Stimulated activated CD4-positive, alpha-beta T cell treated with anti-CD3 and anti-CD28 coated beads, Interleukin-12 subunit alpha, Interleukin-12 subunit beta, amount 100 ng/mL, for 48 hours (primary cell): ENCODE measurements around the gene GLOD5.

Experiments
- DNase-seq, 3 donors: peaks; one replicate each; pipeline ENCODE4 v3.0.0-alpha.2; 2020; ENCODE audit warnings: low read depth in 2 of 3, low spot score in 1 of 3

GLOD5 gene

DNA sequence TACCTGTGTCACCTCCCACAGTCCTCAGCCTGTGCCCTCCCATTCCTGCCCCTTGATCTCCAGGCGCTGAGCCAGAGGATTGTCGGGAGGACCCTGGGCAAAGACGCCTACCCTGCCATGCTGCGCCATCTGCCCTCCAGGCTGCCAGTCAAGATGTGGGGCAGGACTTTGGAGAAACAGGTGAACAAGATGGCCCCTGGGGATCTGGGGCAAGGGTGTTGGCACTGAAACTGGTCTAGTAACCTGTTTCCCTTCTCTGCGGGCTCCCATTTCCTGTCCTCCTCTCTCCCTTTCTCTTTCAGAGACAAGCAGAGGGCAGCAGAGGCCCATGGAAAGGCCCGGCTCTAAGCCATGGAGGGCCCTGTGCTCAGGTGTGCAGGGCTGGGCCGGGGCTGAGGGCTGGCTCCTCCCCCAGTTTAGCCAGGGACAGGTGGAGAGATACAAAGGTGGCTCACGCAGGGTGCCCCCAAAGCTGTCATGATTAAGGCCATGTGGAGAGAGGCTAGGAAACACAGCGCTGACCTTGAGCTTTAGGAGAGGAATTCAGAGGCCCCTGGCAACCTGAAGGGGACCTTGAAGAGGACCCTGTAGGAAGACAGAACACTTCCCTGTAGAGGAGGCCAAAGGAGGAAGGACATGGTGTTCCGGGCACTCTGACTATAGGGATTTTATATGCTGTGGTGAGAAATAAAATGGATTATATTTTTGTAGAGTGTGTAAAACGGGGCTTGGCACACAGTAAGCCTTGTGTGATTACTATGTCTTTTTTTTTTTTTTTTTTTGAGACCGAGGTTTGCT, at the start of gene GLOD5:
TSS of gene GLOD5 (plus strand) at position 74 of the 798 bp plus-strand sequence. CDS start at position 118, 44 bp downstream.
- no peak for DNase-seq

DNA sequence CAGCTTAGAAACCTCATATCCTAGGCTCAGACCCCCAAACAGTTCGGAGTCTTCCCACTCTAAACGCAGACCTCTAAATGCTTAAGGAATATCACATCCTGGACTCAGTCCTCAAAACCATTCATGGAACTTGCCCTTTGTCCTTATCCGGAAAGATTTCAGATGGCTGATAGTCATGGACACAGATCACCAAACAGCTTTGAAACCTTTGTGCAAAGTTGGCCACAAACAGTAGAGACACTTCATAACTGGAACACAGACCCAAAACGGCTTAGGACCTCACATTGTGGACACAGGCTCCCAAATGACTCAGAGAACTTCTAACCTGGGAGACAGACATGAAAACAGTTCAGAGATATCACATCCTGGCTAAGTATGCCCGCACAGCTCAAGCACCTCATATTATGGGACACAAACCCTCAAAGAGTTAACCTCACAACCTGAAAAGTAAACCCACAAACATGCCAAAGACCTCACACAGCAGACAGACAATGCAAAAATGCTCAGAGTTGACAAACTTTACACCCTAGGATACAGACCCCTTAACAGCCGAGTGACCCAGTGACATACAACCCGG, 49.5 kb upstream of the GLOD5 start:
- DNase-seq: no peak

DNA sequence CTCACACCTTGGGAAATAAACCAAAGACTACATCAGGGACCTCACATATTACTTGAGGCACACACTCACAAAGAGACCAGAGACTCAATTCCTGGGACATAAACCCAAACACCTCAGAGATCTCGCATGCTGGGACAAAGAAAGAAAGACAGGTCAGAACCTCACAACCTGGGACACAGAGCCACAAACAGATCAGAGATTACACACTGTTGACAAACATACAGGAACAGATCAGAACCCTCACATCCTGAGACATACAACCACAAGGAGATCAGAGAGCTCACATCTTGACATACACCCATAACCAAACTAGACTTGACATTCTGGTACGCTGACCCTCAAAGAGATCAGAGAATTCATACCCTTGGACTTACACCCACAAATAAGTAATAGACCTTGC, 47.7 kb upstream of the GLOD5 start:
- DNase-seq: no peak

DNA sequence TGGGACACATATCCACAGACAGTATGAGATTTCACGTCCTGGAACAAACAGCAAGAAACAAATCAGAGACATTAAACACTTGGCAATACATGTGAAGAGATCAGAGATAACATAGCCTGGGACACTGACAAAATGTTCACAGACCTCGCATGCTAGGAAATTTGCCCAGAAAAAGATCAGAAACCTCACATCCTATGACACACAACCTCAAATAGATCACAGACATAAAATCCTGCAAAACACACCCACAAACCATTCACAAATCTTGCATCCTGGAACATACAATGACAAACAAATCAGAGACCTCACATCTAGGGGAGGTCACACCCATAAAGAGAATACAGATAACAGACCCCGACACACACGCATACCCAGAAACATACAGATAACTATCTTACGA, 47.0 kb upstream of the GLOD5 start:
- DNase-seq: no peak

DNA sequence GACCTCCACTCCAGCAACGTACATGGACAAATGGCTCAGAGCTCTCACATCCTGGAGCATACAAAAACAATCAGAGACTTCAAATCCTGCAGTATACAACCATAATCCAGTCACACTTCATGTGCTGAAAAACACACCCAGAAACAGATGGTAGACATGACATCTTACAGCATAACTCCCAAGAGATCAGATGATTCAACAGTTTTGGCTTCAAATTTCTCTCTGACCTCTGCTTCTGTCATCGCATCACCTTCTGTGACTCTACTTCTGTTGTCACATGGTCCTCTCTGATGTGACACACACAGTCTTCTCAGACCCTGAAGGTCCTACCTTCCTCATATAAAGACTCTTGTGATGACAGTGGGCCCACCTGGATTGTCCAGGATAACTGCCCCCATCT, 46.5 kb upstream of the GLOD5 start:
- no peak for DNase-seq

DNA sequence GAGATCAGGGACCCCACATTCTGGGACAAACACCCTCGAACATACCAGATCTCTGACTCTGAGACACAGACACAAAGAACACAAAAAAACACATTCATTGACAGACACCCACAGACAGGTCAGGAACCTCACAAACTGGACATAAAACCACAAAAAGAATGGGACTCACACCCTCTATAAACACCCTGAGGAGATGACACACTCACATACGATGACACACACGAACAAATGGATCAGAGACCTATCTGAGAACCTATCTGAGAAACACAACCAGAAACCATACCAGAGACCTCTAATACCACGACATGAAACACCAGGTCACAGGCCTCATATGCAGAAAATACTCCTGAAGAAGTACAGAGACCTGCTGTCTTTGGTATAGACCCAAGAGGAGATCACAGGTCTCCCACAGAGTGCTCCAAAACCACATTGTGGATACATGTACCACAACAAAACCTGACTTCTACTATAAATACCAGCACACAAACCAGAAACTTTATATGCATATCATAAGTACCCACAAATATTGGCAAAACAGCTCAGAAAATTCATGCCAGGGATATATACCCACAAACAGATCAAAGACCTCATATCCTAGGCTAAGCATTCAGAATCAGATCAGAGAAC, 45.6 kb upstream of the GLOD5 start:
- no peak for DNase-seq

DNA sequence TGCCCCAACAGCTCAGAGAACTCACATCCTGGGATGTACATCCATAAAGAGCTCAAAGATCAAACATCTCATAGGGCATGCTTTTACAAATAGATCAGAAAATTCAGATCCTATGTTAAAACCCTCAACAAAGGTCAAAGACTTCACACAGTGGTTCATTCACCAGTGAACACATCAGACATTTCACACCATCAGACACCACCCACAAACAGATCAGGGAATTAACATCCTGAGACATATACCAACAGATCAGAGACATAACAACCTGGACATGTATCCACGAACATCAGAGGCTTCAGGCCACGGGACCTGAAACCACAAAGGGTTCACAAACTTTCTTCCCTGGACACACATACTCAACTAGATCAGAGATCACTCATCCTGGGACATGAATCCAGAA, 41.6 kb upstream of the GLOD5 start:
- DNase-seq: no peak

DNA sequence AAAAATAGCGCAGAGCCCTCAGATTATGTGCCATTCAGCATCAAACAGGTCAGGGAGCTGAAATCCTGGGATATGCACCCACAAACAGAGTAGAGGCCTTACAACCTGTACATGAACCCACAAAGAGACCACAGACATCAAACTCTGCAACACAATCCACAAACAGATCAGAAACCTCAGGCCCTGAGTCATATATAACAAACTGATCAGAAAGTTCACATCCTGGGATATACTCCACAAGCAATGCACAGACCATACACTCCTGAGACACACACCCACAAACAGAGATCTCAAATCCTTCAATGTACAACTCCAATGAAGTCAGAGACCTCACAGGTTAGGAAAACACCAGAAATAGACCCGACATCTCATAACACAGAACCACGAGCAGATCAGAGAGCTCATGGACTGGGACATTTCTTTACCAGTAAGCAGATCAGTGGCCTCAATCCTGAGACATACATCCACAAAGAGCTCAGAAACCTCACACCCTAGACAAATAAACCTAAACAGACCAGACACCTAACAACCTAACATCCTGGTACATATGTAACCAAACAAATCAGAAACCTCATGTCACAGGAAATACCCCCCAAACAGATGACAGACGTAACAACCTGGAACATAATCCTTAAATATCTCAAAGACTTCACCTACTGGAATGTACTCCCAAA, 40.8 kb upstream of the GLOD5 start:
- no peak for DNase-seq

DNA sequence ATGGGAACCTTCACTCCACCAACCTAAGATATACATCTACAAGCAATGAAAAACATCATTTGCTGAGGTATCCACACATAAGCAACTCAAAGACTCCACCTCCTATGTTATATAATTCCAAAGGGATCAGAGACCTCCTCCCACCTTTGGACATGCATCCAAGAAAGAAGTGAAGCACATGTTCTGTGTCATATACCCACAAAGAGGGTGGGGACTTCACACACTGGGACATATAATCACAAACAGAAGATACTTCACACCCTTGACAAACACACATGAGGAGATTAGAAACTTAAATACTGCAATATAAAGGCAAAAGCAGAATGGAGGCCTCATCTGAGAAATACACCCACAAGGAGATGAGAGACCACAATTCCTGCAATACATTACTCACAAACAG, 39.6 kb upstream of the GLOD5 start:
- DNase-seq: no peak

DNA sequence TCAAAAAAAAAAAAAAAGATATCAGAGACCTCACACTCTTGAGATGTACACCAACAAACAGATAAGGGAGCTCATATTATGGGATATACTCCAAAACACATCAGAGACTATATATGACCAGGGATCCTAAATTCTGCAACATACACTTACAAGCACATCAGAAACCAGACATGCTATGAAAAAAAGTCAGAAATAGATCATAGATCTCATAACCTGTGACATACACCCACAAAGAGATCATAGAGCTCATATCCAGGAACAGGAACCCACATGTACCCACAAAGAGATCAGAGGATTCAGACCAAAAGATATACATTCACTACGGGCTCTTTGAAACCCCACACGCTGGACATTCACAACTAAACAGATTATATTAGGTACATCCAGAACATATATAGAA, 35.0 kb upstream of the GLOD5 start:
- no peak for DNase-seq

DNA sequence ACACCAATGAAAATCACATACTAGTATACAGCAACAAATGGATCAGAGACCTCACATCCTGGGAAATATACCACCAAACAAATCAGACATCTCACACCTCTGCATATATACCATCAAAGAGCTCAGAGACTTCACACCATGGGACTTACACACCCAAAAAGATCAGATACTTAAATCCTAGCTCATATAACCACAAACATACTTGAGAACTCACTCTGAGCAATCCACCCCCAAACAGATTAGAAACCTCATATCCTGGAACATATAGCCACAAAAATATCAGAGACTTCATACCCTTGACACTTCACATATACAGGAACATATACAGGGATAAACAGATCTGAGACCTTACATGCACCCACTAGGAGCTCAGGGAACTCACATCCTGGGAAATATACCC, 32.9 kb upstream of the GLOD5 start:
- DNase-seq: no peak

DNA sequence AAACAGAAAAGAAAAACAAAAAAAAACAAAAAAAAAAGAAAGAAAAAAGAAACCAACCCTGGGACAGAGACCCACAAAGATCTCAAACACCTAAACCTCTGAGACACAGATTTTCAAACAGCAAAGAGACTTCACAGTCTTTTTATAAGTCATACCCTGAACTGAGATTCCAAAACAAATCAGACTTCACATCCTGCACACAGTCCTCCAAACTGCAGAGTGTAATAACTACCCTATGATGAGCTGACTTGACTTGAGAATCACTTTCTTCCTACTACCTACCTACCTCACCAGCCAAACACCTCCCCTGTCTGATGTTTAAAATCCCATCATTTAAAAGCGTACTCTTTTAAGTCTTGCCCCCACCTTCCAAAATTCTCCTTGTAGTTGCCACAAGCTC, 25.2 kb upstream of the GLOD5 start:
- no peak for DNase-seq

DNA sequence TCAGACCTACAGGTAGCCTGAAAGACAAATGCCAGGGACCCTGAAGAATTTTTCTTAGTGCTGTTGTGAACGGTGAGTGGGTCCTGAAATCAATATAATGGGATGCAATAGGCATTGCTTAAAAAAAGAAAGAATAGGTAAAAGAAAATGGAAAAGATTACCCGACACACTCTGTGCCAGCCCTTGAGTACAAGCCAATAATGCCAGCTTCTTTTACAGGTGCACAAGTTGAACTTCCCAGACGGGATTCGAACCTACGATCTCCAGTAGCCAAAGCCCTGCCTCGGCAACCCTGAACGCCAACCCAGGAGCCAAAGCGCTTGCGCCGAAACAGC, 24.7 kb upstream of the GLOD5 start:
- no peak for DNase-seq

DNA sequence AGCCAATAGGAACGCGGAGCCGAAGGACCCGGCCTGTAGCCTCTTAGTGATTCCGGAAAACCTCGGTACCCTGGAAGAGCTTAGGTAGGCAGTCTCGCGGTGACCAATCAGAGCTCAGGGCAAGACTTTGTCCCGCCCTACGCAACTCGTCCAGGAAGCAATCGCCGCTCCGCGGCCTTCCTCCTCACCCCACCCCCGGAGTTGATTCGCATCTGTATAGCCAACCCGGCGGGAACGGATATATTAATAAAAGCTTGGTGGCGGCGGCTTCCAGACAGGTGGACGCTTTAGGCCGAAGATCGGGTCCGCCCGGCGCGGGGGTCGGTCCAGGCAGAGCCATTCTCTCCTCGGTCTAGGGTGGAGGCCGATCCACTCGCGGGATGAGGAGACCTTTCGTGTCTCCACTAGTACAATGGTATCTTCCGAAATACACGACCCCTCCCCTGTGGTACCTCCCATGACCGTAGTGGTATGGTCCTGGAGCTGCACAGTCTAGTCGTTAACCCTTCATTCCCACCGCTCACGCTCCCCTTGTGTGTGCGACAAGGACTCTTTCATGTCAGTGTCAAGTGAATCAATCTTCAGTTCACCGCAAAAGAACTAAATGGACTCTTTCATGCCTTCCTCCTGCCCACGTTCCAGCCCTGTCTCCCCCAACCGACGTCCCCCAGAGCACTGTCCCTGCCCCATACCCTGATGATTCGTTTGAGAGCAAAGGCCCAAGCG, 24.2 kb upstream of the GLOD5 start:
- peak; percentile 76 to 84 (median 77) for DNase-seq

DNA sequence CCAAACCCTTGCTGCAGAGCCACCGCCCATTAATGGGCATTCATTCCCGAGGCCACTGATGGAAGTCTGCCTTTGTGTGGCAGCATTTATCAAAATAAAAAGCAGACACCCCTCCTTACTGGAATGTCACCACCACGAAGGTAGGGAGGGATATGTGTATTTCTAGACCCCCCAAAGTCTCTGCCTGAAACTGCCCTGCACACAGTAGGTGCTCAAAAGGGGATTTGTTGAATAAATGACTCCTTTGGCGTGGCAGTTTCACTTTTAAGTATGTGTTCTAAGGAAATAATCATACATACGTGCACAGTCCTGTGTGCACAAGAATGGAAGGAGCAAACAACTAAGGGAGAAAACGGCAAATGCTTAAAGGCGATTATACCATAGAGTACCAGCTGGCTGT, 23.6 kb upstream of the GLOD5 start:
- DNase-seq: no peak

DNA sequence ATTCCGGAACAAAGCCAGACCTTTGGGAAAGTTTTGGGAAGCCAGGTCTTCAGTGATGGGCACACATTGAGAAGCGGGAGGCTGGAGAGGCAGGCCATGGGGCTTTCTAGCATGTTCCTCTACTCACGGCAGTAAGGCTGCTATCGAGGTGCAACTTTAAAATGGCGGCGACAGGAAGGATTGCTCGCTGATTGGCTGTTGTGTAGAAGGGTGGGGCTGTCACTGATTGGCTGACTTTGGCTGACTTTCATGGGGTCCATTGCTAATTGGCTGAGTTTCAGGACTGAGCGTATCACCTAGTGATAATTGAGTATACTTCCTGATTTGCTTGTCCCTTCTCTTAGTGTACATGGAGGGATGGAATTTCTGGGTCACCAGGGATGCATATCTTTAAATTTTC, 19.7 kb upstream of the GLOD5 start:
- DNase-seq: no peak

DNA sequence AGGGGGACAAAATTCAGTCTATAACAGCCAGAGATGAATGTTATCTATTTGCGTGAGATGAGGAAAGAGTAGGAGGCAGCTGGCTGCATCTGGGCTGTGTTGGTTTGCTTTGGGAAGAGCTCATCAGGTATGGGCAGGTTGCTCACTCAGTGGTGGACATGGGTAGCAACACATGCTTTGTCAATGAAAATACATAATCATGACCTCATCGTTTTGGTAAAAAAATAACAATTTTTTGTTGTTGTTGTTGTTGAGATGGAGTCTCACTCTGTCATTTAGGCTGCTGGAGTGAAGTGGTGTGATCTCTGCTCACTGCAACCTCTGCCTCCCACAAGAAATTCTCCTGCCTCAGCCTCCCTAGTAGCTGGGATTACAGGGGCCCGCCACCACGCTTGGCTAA, 16.3 kb upstream of the GLOD5 start:
- no peak for DNase-seq

DNA sequence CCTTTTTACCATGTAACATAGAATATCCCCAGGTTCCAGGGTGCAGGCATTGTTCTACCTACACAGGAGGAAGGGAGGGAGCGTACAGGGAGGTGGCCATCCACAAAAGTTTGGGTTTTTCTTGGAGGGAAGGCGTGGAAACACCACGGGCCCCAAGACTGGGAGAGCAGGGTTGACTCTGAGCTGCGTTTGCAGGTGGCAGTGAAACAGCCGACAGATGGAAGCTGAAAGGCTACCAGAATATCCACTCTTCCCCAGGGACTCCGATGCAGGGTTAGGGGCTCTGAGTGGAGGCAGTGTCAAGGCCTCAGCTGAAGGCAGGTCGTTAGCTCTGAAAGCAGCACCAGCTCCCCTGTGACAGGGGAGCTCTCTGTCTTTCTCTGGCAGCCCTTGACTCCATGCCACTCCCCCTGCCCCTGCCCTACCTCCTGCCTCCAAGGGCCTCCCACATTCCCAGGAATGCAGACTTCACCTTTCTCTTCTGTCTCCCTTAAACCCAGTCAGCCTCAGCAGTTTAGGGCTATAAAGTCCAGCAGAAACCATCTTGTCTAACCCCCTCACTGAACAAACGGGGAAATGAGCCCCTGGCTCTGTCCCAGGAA, 14.0 kb upstream of the GLOD5 start:
- DNase-seq: no peak

DNA sequence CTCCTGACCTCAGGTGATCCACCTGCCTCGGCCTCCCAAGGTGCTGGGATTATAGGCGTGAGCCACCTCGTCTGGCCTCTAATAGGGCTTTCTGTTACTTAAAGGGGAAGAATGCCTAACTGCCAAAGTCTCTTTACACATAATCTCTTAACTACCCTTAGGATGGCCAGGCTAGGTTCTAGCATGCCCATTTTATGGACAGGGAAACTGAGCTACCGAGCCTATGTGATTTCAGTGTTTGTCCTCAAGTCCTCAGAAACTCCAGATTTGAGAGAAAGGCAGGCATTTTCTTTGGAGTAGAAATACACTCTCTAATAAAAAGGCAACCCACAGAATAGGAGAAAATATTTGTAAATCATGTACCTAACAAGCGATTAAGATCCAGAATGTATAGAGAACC, 12.4 kb upstream of the GLOD5 start:
- DNase-seq: no peak

DNA sequence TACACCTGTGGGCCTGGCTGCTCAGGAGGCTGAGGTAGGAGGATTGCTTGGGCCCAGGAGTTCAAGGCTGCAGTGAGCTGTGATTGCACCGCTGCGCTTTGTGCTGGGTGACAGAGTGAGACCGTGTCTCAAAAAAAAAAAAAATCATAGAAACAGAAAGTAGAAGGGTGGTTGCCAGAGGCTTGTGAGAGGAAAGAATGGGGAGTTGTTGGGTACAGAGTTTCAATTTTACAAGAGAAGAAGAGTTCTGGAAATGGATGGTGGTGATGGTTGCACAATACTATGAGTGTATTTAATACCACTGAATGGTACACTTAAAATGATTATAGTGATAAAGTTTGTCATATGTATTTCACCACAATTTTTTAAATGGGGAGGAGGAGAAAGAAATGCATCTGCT, 10.2 kb upstream of the GLOD5 start:
- DNase-seq: no peak

DNA sequence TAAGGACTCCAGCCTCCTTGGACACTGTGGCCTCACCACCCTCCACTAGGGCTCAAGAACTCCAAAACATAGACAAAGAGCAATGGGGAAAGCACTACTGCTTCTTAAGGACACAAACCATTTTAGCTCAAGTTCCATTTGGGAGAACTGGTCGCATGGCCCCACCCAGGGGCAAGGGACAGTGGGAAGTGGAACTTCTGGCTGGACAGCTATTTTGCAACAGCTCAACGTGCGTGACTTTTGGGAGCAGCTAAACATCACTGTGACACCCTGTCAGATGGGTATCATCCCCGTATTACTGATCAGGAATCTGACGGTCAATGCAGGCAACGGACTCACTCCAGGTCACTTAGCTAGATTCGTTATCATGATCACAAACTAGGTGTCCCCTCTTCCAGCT, 9.0 kb upstream of the GLOD5 start:
- DNase-seq: no peak
